ENCODE data around the gene RANBP3.

DNA sequence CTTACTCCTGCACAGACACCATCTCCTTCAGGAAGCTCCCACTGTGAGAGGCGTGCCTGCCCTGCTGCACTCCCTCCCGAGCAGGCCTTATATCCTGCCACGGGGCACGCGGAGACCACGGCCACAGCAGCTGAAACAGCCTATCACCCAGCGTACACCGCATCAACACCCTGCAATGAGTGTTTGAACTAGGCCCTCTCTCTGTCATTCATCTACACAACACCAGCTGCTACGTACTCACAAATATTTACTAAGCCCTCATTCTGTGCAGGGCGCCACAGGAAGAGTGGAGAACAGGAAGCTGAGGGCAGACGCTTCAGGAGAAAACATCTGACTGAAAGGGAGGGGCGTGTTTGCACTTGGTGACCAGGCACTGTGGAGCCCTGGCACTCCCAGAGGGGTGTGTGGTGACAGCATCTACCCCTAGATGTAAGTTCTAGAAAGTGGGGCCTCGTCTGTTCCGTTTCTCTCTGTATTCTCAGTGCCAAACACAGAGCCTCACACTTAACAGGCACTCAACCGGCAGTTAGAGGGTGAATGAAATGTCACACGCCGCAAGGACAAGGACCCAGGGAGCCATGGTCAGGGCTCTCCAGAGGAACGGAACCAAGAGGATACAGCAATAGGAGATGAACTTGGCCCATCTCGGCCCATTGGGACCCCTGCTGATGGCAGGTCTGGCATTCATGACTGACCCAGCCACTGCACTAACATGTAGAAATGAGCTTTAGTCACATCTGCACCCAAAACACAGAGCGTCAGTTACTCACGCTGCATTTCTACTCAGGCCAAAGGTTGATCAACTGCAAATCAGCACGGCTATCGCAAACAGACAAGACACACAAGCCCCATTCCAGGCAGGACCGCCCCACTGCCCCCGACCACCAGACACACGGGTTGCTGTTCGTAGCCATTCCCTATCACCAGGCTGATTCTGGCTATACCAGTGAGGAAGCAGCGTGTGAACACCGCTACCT is 15.7 kb downstream of the RANBP3 start:
- TF ChIP-seq, protein P1, sequence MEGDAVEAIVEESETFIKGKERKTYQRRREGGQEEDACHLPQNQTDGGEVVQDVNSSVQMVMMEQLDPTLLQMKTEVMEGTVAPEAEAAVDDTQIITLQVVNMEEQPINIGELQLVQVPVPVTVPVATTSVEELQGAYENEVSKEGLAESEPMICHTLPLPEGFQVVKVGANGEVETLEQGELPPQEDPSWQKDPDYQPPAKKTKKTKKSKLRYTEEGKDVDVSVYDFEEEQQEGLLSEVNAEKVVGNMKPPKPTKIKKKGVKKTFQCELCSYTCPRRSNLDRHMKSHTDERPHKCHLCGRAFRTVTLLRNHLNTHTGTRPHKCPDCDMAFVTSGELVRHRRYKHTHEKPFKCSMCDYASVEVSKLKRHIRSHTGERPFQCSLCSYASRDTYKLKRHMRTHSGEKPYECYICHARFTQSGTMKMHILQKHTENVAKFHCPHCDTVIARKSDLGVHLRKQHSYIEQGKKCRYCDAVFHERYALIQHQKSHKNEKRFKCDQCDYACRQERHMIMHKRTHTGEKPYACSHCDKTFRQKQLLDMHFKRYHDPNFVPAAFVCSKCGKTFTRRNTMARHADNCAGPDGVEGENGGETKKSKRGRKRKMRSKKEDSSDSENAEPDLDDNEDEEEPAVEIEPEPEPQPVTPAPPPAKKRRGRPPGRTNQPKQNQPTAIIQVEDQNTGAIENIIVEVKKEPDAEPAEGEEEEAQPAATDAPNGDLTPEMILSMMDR (conservative IDR thresholded peaks at IDR 0.05; ENCODE audit: low read length): no peak
- no peak for TF ChIP-seq EZH2phosphoT487 (IDR thresholded peaks at IDR 0.05; ENCODE audit: borderline replicate concordance, low read depth, low read length)
